Posterior vena cava (tissue), 2 donors: ENCODE measurements around the gene XG. TPM values are rescaled to one million over a fixed set of nuclear protein-coding genes. Genes with fewer than 3 reads are reported as not detected.
"Not testable (repeated sequence)": the region's sequence is repeated elsewhere in the genome, so short reads cannot be mapped to it uniquely, and the experiment has no call there.

Source experiments
- DNase-seq: peaks from one replicate; pipeline ENCODE4 v3.0.0-alpha.2; 2020; ENCODE audit warnings: low spot score
- intact Hi-C, 2 donors: fragments of 100-400 bp; cut with DNase I; formaldehyde crosslinking; loops; one replicate each; pipeline versions ENCODE4 v1.14.1 to v1.14.2; 2022 to 2023
- total RNA-seq, 2 donors: library from RNA; stranded (reverse); fragmentation: NEBNext Ultra II Directional; extraction: Animal tissue kit (Norgen Biotek cat#: 25700); gene quantifications; one replicate each; pipeline ENCODE4 v1.2.1, GENCODE V29; 2021
- donor health status: DM: yes; HTN: yes; CAD: no.
- donor health status: DM: yes; HTN: yes; CAD: no.

The XG gene
- total RNA-seq, 2 donors from 2014 or later, result 5.4 to 7.9 TPM

GRCh38 chrX:2803486-2803885 is 51.6 kb downstream of the XG start:
- intact Hi-C loops, DNase-seq: not testable (repeated sequence)

GRCh38 chrX:2804106-2804843 is 52.4 kb downstream of the XG start:
- DNase-seq, intact Hi-C loops: not testable (repeated sequence)

DNA sequence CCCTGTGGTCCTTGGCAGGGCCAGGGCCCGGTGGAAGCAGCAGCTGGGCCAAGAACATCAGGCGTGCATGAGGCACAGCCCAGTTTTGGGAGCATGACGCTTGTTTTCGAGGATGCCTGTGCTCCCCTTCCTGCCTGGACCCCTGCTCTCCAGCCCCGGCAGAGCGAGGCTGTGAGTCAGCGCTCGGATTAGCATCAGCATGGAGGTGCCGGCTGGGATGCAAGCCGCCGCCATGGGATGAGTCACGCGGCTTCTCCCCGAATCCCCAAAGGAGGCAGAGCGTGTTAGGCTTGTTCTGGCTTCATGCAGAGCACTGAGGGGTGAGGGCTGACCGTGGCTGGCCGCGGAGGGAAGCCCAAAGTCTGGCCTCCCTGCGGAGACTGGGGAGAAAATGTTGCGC is 53.0 kb downstream of the XG start:
- intact Hi-C loops, result not testable (repeated sequence)

GRCh38 chrX:2811271-2811670 is 59.4 kb downstream of the XG start:
- DNase-seq, result no peak
- intact Hi-C loops, result no loop called here

More for the DNA sequence above, 53.0 kb downstream of the XG start:
- DNase-seq, result peak; percentile 86

DNA sequence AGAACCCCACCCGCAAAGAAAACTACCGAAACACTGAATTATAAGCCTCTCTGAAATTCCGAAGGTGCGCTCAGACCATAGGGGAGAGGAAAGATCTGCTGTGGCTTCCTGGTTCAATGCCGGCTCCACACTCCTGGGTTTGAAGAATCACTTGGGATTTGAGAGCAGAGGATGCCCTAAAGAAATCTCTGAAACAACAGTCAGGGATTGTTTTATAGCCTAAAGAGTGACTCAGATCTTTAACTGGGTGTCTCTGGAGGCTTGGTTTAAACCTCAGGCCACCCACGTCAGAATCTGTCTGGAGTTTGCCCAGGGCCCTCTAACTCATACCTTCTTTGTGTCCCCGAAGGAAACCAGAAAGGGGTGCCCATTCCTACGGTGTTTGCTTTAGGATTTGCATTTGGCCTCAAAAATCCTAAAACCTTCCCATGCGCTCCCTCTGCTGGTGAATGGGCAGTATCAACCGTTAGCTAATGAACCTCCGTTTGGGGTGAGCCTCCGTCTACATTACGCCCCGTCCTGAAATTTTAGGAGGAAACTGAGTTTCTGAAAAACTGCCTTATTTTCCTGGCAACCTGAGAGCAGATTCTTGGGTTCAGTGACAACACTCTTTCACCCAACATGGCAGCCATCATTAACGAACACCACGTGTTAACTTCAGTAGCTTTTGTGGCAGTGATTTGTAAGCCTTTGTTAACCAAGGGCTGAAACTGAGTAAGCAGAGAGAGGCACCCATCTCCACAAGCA is 60.5 kb downstream of the XG start:
- intact Hi-C loops, DNase-seq: not testable (repeated sequence)

DNA sequence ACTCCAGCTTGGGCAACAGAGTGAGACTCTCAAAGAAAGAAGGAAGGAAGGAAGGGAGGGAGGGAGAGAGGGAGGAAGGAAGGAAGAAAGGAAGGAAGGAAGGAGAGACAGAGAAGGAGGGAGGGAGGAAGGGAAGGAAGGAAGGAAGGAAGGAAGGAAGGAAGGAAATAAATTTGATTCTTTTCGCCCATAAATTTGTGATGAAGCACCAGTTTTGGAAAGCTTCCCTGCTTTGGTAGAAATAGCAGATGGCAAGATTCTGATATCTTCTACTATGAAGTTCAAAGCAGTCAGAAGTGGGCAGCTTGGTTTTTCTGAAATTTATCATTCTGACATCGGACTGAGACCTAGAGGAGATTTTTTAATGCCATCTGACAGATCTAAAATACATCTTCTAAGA is 65.2 kb downstream of the XG start:
- intact Hi-C loops, result no loop called here
- no peak for DNase-seq

DNA sequence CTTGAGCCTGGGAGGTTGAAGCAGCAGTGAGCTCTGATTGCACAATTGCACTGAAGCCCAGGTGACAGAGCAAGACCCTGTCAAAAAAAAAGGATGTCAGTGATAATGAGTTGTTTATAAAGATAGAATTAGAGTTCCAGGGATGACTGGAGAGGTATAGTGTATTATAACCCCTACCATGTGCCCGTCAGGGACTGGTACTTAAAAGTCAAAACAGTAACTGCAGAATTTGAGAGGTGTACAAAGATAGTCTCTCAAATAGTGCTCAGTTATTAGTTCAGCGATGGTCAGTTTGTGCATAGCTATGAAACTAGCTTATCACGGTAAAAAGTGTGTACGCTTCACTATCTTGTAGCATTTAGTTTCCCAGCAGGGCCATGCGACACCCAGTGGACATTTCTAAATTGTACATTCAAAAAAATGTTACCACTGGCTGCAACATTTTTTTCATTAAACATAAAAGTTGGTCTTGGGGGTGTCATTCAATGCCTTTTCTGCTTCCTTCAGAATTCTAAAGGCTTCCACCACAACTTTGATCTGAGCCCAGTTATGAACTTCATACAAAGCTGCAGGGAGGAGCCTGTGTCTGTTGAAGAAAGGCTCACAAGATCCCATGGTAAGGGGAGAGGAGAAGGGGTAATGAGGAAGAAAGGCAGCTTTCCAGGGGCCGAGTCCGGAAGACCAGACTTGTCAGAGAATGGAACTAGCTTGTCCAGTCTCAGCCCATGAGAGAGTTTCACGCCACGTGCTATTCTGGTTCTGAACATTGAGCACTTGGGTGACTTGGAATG is 67.7 kb downstream of the XG start:
- intact Hi-C loops, result loop anchor here in 1 of 2 donors (10.0 kb wide), 1 partner anchor 175 kb away; no protein-coding TSS in a partner anchor
- DNase-seq, result peak; percentile 52

DNA sequence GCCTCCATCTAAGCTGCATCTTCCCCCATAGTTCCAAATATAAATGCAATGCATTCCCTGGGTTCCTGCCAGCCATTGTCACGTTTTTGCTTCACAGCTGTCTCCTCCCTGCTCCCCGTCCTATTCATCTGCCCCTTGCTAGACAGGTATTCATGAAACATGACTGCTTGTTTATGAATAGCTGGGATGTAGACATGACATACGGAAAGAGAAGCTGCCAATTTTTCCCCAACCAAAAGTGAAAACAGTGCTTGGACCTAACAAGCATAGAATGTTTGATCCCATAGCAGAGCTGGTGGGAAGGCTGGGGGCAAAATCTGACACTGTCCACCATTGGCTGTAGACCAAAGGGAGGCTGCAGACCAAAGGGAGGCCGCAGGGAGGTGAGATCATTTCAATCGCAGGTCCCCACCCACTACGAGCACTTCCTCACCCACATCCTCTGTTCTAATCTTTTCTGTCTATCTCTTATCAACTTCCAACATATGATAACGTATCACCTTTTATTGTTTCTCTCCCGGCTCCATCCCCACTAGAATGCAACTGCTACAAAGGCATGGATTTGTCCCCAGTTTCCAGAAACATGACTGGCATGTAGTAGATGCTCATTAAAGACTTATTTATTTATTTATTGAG is 68.4 kb downstream of the XG start:
- intact Hi-C loops, result loop anchor here in 1 of 2 donors (10.0 kb wide), 1 partner anchor 175 kb away; no protein-coding TSS in a partner anchor
- DNase-seq, result no peak

DNA sequence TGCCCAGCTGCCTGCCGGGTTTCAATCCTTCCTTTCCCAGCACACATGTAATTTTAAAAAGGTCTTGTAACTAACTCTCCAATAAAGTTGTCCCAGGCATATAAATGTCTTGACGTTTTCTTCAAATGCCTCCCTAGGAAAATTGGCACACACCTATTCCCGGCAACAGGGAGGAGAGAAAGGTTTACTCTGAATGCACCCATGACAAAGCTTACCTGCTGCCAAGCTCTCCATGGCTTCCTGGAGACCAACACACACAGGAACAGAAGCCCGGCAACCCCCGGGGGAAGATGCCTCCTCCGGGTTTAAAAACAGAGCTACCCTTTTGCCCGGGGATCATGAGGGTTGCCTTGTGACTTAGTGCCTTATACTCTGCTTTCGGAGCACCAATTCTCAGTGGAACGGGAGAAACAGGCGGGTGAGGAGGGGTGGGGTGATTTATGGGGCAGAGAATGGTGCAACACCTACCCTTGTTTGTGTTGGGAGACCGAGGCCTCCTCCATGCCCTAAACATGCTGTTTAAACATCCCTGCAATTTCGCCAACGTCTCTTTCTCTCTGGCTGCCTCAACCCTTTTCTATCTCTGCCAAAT is 72.1 kb downstream of the XG start:
- intact Hi-C loops, result loop anchor here in 1 of 2 donors (10.0 kb wide), 1 partner anchor 179 kb away; no protein-coding TSS in a partner anchor
- no peak for DNase-seq

GRCh38 chrX:2824886-2825285 is 73.0 kb downstream of the XG start:
- no peak for DNase-seq
- intact Hi-C loops, result loop anchor here in 1 of 2 donors (10.0 kb wide), 1 partner anchor 180 kb away; no protein-coding TSS in a partner anchor

- intact Hi-C loops, result loop anchor here in 1 of 2 donors (10.0 kb wide), 1 partner anchor 184 kb away; no protein-coding TSS in a partner anchor
- no peak for DNase-seq
Measured at GRCh38 chrX:2828344-2828958, 76.6 kb downstream of the XG start, which contains the start of gene GYG2. Gene GYG2, plus strand, starts transcription at chrX:2828930. Its CDS starts 1,259 bp downstream, at chrX:2830189.

DNA sequence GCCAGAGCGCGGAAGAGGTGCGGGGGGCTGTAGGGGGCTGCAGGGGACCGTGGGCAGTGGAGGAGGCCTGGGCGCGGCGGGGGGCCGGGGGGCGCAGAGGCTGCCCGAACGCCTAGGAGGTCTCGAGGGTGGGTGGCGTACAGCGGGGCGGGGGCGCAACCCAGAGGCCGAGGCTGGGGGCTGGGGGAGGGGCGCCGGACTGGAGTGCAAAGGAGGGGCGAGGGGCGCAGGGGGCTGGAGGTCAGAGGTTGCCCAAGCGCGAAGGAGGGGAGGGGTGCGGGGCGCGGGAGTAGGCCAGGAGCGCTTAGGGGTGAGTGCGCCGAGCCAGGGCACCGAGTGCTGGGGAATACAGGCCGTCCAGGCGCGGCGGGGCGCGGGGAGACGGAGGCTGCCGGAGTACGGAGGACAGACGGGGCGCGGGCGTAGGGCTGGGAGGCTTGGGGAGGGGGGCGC is 77.1 kb downstream of the XG start:
- intact Hi-C loops, result loop anchor here in 1 of 2 donors (10.0 kb wide), 1 partner anchor 184 kb away; no protein-coding TSS in a partner anchor
- no peak for DNase-seq

GRCh38 chrX:2829469-2830246 is 77.8 kb downstream of the XG start:
- DNase-seq, result no peak
- intact Hi-C loops, result loop anchor here in 1 of 2 donors (10.0 kb wide), 1 partner anchor 185 kb away; no protein-coding TSS in a partner anchor

GRCh38 chrX:2831471-2832228 is 79.8 kb downstream of the XG start:
- no peak for DNase-seq
- intact Hi-C loops, result no loop called here

- intact Hi-C loops, result no loop called here
- no peak for DNase-seq
Measured at GRCh38 chrX:2837961-2838360, 86.1 kb downstream of the XG start.

- DNase-seq, result no peak
- intact Hi-C loops, result no loop called here
Measured at GRCh38 chrX:2840961-2841360, 89.1 kb downstream of the XG start.
